Measurements from ENCODE around the gene SUSD2. TPM values are rescaled to one million over a fixed set of nuclear protein-coding genes. Genes with fewer than 3 reads are reported as not detected.

Gene SUSD2
- total and polyA plus RNA-seq, 2 donors from 2014 or later, result 14.8 to 25.2 TPM

DNA sequence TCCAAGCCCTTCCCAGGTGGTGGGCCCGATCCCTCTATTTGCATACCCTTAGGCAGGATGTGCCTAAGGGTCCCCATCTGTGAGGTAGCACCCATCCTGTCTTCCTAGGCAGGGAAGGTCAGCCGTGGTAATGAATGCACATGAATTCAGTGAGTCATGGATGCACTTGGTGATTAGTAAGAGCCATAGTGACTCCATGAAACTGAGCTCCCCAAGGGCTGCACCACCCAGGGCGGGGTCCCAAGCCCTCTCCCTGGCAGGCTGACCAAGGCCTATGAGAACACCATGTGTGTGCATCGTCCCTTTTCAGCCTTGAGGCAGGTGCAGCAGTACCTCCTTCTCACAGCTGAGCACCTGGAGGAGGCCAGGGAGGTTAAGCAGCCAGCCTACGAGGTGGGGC is 15.6 kb upstream of the SUSD2 start:
- no peaks in the 10 kb centered on the region for H3K9me3 ChIP-seq (ENCODE audit: control insufficient read depth in 2 of 3, insufficient read depth in 1 of 3, low read length in 3 of 3)
- FAIRE-seq, result no peak
- H3K36me3 ChIP-seq (ENCODE audit: control insufficient read depth in 2 of 3, insufficient read depth in 3 of 3, low read length in 3 of 3), result peaks cover 5 to 26% (median 16%) of the 10 kb centered on the region in 3 donors
- no peak overlapping the region for H3K4me3 ChIP-seq (ENCODE audit: low read length in 3 of 3)
- intact Hi-C loops (cut with DNase I), result no loop called here
- DNase-seq, result no peak
- H3K27me3 ChIP-seq (ENCODE audit: control insufficient read depth, insufficient read depth, low read length), result no peaks in the 10 kb centered on the region
- no peak overlapping the region for H3K27ac ChIP-seq (ENCODE audit: low read depth in 2 of 2, low read length in 2 of 2)
- no peaks in the 10 kb centered on the region for H3K4me1 ChIP-seq (ENCODE audit: control insufficient read depth in 2 of 3, insufficient read depth in 2 of 3, low read depth in 1 of 3, low read length in 3 of 3)
- TF ChIP-seq, protein P1, sequence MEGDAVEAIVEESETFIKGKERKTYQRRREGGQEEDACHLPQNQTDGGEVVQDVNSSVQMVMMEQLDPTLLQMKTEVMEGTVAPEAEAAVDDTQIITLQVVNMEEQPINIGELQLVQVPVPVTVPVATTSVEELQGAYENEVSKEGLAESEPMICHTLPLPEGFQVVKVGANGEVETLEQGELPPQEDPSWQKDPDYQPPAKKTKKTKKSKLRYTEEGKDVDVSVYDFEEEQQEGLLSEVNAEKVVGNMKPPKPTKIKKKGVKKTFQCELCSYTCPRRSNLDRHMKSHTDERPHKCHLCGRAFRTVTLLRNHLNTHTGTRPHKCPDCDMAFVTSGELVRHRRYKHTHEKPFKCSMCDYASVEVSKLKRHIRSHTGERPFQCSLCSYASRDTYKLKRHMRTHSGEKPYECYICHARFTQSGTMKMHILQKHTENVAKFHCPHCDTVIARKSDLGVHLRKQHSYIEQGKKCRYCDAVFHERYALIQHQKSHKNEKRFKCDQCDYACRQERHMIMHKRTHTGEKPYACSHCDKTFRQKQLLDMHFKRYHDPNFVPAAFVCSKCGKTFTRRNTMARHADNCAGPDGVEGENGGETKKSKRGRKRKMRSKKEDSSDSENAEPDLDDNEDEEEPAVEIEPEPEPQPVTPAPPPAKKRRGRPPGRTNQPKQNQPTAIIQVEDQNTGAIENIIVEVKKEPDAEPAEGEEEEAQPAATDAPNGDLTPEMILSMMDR (IDR thresholded peaks at IDR 0.05; ENCODE audit: borderline replicate concordance, extremely low read depth, insufficient read depth), result no peak
- H3K9ac ChIP-seq (ENCODE audit: low read length in 3 of 3), result no peak overlapping the region

DNA sequence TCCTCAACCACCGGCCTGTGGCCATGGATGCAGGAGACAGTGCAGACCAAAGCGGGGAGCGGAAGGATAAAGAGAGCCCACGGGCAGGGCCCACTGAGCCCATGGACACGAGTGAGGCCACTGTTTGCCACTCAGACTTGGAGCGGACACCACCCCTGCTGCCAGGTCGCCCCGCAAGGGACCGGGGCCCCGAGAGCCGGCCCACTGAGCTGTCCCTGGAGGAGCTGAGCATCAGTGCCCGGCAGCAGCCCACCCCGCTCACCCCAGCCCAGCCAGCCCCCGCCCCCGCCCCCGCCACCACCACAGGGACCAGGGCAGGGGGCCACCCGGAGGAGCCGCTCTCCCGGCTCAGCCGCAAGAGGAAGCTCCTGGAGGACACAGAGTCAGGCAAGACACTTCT is 14.5 kb upstream of the SUSD2 start:
- no peaks in the 10 kb centered on the region for H3K4me1 ChIP-seq (ENCODE audit: control insufficient read depth in 2 of 3, insufficient read depth in 2 of 3, low read depth in 1 of 3, low read length in 3 of 3)
- DNase-seq (no peak), FAIRE-seq (no peak)
- TF ChIP-seq, protein P1 (IDR thresholded peaks at IDR 0.05; ENCODE audit: borderline replicate concordance, extremely low read depth, insufficient read depth), result no peak
- peaks cover 5 to 27% (median 20%) of the 10 kb centered on the region in 3 donors for H3K36me3 ChIP-seq (ENCODE audit: control insufficient read depth in 2 of 3, insufficient read depth in 3 of 3, low read length in 3 of 3)
- intact Hi-C loops (cut with DNase I), result no loop called here
- no peaks in the 10 kb centered on the region for H3K9me3 ChIP-seq (ENCODE audit: control insufficient read depth in 2 of 3, insufficient read depth in 1 of 3, low read length in 3 of 3)
- H3K9ac ChIP-seq (ENCODE audit: low read length in 3 of 3), result no peak overlapping the region
- no peak overlapping the region for H3K27ac ChIP-seq (ENCODE audit: low read depth in 2 of 2, low read length in 2 of 2)
- no peak overlapping the region for H3K4me3 ChIP-seq (ENCODE audit: low read length in 3 of 3)
- no peaks in the 10 kb centered on the region for H3K27me3 ChIP-seq (ENCODE audit: control insufficient read depth, insufficient read depth, low read length)

DNA sequence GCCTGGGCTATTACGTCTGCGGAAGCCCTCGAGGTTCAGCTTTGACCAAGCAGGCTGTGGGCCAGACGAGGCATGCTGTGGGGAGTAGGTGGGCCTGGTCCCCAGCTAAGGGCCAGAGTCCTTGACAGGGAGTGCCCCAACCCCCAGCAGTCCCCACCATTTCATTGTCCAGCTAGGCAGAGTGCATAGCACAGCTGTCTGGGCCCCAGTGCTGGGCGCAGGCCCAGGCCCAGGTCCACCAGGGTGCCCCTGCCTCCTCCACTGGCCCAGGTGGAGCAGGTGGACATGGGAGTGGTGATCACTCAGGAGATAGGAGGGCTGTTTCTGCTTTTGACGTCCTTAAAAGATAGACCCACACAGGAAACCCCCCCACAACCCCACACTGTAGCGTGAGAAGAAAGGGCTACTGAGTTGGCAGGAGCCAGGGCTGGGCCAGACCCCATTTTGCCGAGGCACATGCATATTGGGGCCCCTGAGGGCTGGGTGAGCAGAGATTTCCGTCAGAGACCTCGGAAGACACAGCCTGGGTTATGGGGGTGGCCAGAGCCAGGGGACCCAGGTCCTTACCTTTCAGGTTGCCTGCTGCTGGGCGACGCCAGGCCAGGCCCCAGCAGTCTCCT is 11.7 kb upstream of the SUSD2 start:
- intact Hi-C loops (cut with DNase I), result no loop called here

More for the DNA sequence above, 11.7 kb upstream of the SUSD2 start:
- Histone ChIP-seq H3K9me3 (ENCODE audit: control insufficient read depth in 2 of 3, insufficient read depth in 1 of 3, low read length in 3 of 3) (no peaks in the 10 kb centered on the region), H3K4me1 (ENCODE audit: control insufficient read depth in 2 of 3, insufficient read depth in 2 of 3, low read depth in 1 of 3, low read length in 3 of 3) (no peaks in the 10 kb centered on the region), H3K4me3 (ENCODE audit: low read length in 3 of 3) (no peak overlapping the region), H3K36me3 (ENCODE audit: control insufficient read depth in 2 of 3, insufficient read depth in 3 of 3, low read length in 3 of 3) (peaks cover 5 to 37% (median 25%) of the 10 kb centered on the region in 3 donors), H3K9ac (ENCODE audit: low read length in 3 of 3) (no peak overlapping the region), H3K27me3 (ENCODE audit: control insufficient read depth, insufficient read depth, low read length) (no peaks in the 10 kb centered on the region), H3K27ac (ENCODE audit: low read depth in 2 of 2, low read length in 2 of 2) (no peak overlapping the region)
- TF ChIP-seq, protein P1 (IDR thresholded peaks at IDR 0.05; ENCODE audit: borderline replicate concordance, extremely low read depth, insufficient read depth), result no peak
- no peak for FAIRE-seq
- no peak for DNase-seq

All from kidney (tissue), 14 donors.